Stimulated activated CD4-positive, alpha-beta T cell treated with anti-CD3 and anti-CD28 coated beads, Interleukin-1b, Interleukin-23, amount 100 ng/mL, for 4 hours (primary cell): ENCODE measurements around the gene PEG3.

Source experiments
- DNase-seq, 2 donors: peaks; one replicate each; pipeline ENCODE4 v3.0.0-alpha.2; 2020; ENCODE audit warnings: low read depth in 2 of 2

PEG3 gene

GRCh38 chr19:56838909-56839651, 1.4 kb downstream of the PEG3 start:
- DNase-seq = no peak

GRCh38 chr19:56838024-56838908, 2.3 kb downstream of the PEG3 start:
- DNase-seq = no peak

GRCh38 chr19:56837492-56838023, 3.0 kb downstream of the PEG3 start:
- DNase-seq = no peak

- DNase-seq = no peak
Observed at GRCh38 chr19:56837004-56837403, 3.5 kb downstream of the PEG3 start.

- DNase-seq = no peak
Observed at GRCh38 chr19:56836059-56836458, 4.5 kb downstream of the PEG3 start.

GRCh38 chr19:56835401-56835800, 5.1 kb downstream of the PEG3 start:
- DNase-seq = no peak

- DNase-seq = no peak
Observed at GRCh38 chr19:56834564-56835375, 5.8 kb downstream of the PEG3 start.

GRCh38 chr19:56832352-56832928, 8.1 kb downstream of the PEG3 start:
- no peak for DNase-seq

GRCh38 chr19:56831255-56831654, 9.3 kb downstream of the PEG3 start:
- no peak for DNase-seq

- DNase-seq = no peak
Observed at GRCh38 chr19:56829596-56829995, 10.9 kb downstream of the PEG3 start.

- DNase-seq = no peak
Observed at GRCh38 chr19:56827708-56828107, 12.8 kb downstream of the PEG3 start.

GRCh38 chr19:56823956-56824355, 16.6 kb downstream of the PEG3 start:
- no peak for DNase-seq

GRCh38 chr19:56823417-56823816, 17.1 kb downstream of the PEG3 start:
- DNase-seq = no peak

- DNase-seq = no peak
Observed at GRCh38 chr19:56822755-56823154, 17.8 kb downstream of the PEG3 start.

GRCh38 chr19:56821675-56822074, 18.9 kb downstream of the PEG3 start:
- DNase-seq = no peak

- no peak for DNase-seq
Observed at GRCh38 chr19:56821209-56821608, 19.3 kb downstream of the PEG3 start.

GRCh38 chr19:56819166-56819565, 21.4 kb downstream of the PEG3 start:
- no peak for DNase-seq

- DNase-seq = no peak
Observed at GRCh38 chr19:56814656-56815055, 25.9 kb downstream of the PEG3 start.

- no peak for DNase-seq
Observed at GRCh38 chr19:56813531-56813930, 27.0 kb downstream of the PEG3 start.

- no peak for DNase-seq
Observed at GRCh38 chr19:56811480-56811879, 29.0 kb downstream of the PEG3 start.

- DNase-seq = no peak
Observed at GRCh38 chr19:56810260-56810659, 30.3 kb downstream of the PEG3 start.
